ENCODE data around the gene CCNF. TPM values are rescaled to one million over a fixed set of nuclear protein-coding genes. Genes with fewer than 3 reads are reported as not detected.
A peak's percentile ranks its signal among the peaks of the same experiment; 100 is the strongest.

The CCNF gene
- total RNA-seq, 2 donors from 2014 or later = 50.8 to 58.9 TPM

- Histone ChIP-seq H3K27ac (ENCODE audit: low read depth, low read length) (peak overlapping the region; percentile 17), H3K4me3 (ENCODE audit: low read length) (peak overlapping the region; percentile 89), H3K27me3 (ENCODE audit: control insufficient read depth, insufficient read depth, low read length, poor library complexity, severe bottlenecking) (no peaks in the 10 kb centered on the region), H3K4me1 (ENCODE audit: control insufficient read depth, insufficient read depth, low read length) (peaks cover 5% of the 10 kb centered on the region), H3K36me3 (ENCODE audit: control insufficient read depth, insufficient read depth, low read length) (peaks cover 31% of the 10 kb centered on the region), H3K9me3 (ENCODE audit: control insufficient read depth, low read length) (no peaks in the 10 kb centered on the region), H3K9ac (ENCODE audit: extremely low read depth, low read length, poor library complexity, severe bottlenecking) (peak overlapping the region; percentile 53)
- TF ChIP-seq CTCF (conservative IDR thresholded peaks at IDR 0.05) = no peak
- Mint-ChIP-seq H3K4me3 (peak overlapping the region; percentile 76), H3K4me1 (peaks cover 8% of the 10 kb centered on the region), H3K36me3 (ENCODE audit: low read depth) (peaks cover 26% of the 10 kb centered on the region), H3K27ac (no peak overlapping the region), H3K9me3 (no peaks in the 10 kb centered on the region), H3K27me3 (ENCODE audit: insufficient read depth) (no peaks in the 10 kb centered on the region)
- no peak for DNase-seq
- WGBS, 2 experiments (ENCODE audit: insufficient coverage in 1 of 2, insufficient read length in 1 of 2) = 0 to 5% methylated on average over 3 to 20 of the region's 20 CpGs
These were observed 31.1 kb downstream of the CCNF start for GRCh38 chr16:2460391-2460713.

- no peaks in the 10 kb centered on the region for H3K27me3 Mint-ChIP-seq (ENCODE audit: insufficient read depth)
- H3K9me3 ChIP-seq (ENCODE audit: control insufficient read depth, low read length) = no peaks in the 10 kb centered on the region
- peak overlapping the region; percentile 89 for H3K4me3 ChIP-seq (ENCODE audit: low read length)
- 91 to 96% methylated on average over 10 to 13 of the region's 13 CpGs for WGBS, 2 experiments (ENCODE audit: insufficient coverage in 1 of 2, insufficient read length in 1 of 2)
- H3K4me1 ChIP-seq (ENCODE audit: control insufficient read depth, insufficient read depth, low read length) = peaks cover 5% of the 10 kb centered on the region
- H3K27me3 ChIP-seq (ENCODE audit: control insufficient read depth, insufficient read depth, low read length, poor library complexity, severe bottlenecking) = no peaks in the 10 kb centered on the region
- H3K36me3 Mint-ChIP-seq (ENCODE audit: low read depth) = peaks cover 22% of the 10 kb centered on the region
- no peak overlapping the region for H3K27ac Mint-ChIP-seq
- peak overlapping the region; percentile 76 for H3K4me3 Mint-ChIP-seq
- no peak for TF ChIP-seq CTCF (conservative IDR thresholded peaks at IDR 0.05)
- H3K27ac ChIP-seq (ENCODE audit: low read depth, low read length) = no peak overlapping the region
- DNase-seq = no peak
- H3K4me1 Mint-ChIP-seq = peaks cover 8% of the 10 kb centered on the region
- peaks cover 25% of the 10 kb centered on the region for H3K36me3 ChIP-seq (ENCODE audit: control insufficient read depth, insufficient read depth, low read length)
- no peaks in the 10 kb centered on the region for H3K9me3 Mint-ChIP-seq
- peak overlapping the region; percentile 53 for H3K9ac ChIP-seq (ENCODE audit: extremely low read depth, low read length, poor library complexity, severe bottlenecking)
These were observed 31.7 kb downstream of the CCNF start for GRCh38 chr16:2460916-2461315.

GRCh38 chr16:2462031-2462866, 33.0 kb downstream of the CCNF start:
- Histone ChIP-seq H3K27me3 (ENCODE audit: control insufficient read depth, insufficient read depth, low read length, poor library complexity, severe bottlenecking) (no peaks in the 10 kb centered on the region), H3K9me3 (ENCODE audit: control insufficient read depth, low read length) (no peaks in the 10 kb centered on the region), H3K4me1 (ENCODE audit: control insufficient read depth, insufficient read depth, low read length) (peaks cover 5% of the 10 kb centered on the region), H3K36me3 (ENCODE audit: control insufficient read depth, insufficient read depth, low read length) (peaks cover 13% of the 10 kb centered on the region), H3K27ac (ENCODE audit: low read depth, low read length) (no peak overlapping the region), H3K4me3 (ENCODE audit: low read length) (no peak overlapping the region), H3K9ac (ENCODE audit: extremely low read depth, low read length, poor library complexity, severe bottlenecking) (no peak overlapping the region)
- Mint-ChIP-seq H3K27ac (no peak overlapping the region), H3K9me3 (no peaks in the 10 kb centered on the region), H3K4me3 (no peak overlapping the region), H3K27me3 (ENCODE audit: insufficient read depth) (peaks cover under 1% of the 10 kb centered on the region), H3K4me1 (peaks cover 8% of the 10 kb centered on the region), H3K36me3 (ENCODE audit: low read depth) (peaks cover 12% of the 10 kb centered on the region)
- no peak for DNase-seq
- TF ChIP-seq CTCF (conservative IDR thresholded peaks at IDR 0.05) = no peak
- 93 to 95% methylated on average over 4 to 23 of the region's 23 CpGs for WGBS, 2 experiments (ENCODE audit: insufficient coverage in 1 of 2, insufficient read length in 1 of 2)

Data from endodermal cell (in vitro differentiated cells).